ENCODE results near the gene ALPK1.

The ALPK1 gene

GRCh38 chr4:112270051-112270450 lies 27.1 kb upstream of the ALPK1 start:
- DNase-seq (ENCODE audit: insufficient read length, low spot score) (no peak), FAIRE-seq (no peak)
- TF ChIP-seq CTCF (IDR thresholded peaks at IDR 0.05; ENCODE audit: insufficient read depth, missing control alignments), result no peak

DNA sequence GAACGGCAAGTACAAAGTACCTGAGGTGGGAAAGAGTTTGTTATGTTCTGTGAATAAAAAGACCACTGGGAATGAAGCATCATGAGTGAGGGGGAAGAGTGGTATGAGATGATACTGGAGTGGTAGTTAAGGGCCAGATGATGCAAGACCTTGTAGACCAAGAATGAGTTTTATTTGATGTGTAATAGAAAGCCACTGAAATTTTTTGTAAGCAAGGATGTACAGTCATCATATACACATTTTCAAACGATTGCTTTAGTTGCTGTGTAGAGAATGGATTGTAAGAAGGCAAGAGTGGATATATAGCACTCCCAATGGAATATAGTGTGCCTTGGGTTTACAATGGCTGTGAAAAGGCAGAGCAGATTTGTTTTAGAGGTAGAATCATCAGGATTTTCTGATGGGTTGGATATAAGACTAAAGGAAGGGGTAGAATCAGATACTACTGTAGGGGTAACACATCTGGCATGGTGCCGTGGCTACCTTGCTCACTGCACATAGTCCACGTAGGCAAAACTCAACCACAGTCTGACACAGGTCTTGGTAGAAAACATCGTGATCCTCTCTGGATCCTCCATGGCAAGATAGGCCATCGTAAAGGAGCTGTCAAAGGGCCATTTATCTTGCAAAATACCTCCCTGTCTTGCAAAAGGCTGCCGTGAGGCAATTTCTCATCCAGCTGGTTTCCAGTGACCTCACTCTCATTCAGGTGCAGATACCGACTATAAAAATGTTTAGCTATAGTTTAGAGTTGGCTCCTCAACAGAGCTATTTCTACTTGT lies 26.3 kb upstream of the ALPK1 start:
- no peak for TF ChIP-seq CTCF (IDR thresholded peaks at IDR 0.05; ENCODE audit: insufficient read depth, missing control alignments)
- FAIRE-seq (no peak), DNase-seq (ENCODE audit: insufficient read length, low spot score) (no peak)

GRCh38 chr4:112272292-112272691 lies 24.9 kb upstream of the ALPK1 start:
- TF ChIP-seq CTCF (IDR thresholded peaks at IDR 0.05; ENCODE audit: insufficient read depth, missing control alignments), result no peak
- FAIRE-seq, result no peak
- no peak for DNase-seq (ENCODE audit: insufficient read length, low spot score)

GRCh38 chr4:112274959-112275358 lies 22.2 kb upstream of the ALPK1 start:
- TF ChIP-seq CTCF (IDR thresholded peaks at IDR 0.05; ENCODE audit: insufficient read depth, missing control alignments), result no peak
- FAIRE-seq (no peak), DNase-seq (ENCODE audit: insufficient read length, low spot score) (no peak)

DNA sequence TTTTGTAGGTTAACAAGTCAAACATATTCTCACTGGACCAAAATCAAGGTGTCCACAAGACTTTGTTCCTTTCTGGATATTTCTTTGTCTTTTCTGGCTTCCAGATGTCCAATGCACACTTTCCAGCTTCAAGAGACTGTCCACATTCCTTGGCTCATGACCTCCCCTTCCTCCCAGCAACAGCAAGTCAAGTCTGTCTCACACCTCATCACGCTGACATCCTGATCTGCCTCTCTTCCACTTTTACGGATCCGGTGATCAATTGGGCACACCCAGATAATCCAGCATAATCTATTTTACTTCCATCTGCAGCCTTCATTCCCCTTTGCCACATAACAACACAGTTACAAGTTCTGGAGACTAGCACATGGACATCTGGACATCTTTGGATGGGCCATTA lies 21.1 kb upstream of the ALPK1 start:
- no peak for TF ChIP-seq CTCF (IDR thresholded peaks at IDR 0.05; ENCODE audit: insufficient read depth, missing control alignments)
- no peak for DNase-seq (ENCODE audit: insufficient read length, low spot score)
- no peak for FAIRE-seq

- DNase-seq (ENCODE audit: insufficient read length, low spot score) (no peak), FAIRE-seq (no peak)
- no peak for TF ChIP-seq CTCF (IDR thresholded peaks at IDR 0.05; ENCODE audit: insufficient read depth, missing control alignments)
Measured at GRCh38 chr4:112277220-112277619, 19.9 kb upstream of the ALPK1 start.

- FAIRE-seq (no peak), DNase-seq (ENCODE audit: insufficient read length, low spot score) (no peak)
- TF ChIP-seq CTCF (IDR thresholded peaks at IDR 0.05; ENCODE audit: insufficient read depth, missing control alignments), result no peak
Measured at GRCh38 chr4:112277705-112278448, 19.3 kb upstream of the ALPK1 start.

Measured in D721Med (cell line).